GM18505 (cell line): ENCODE data around the gene OLFML3.
A peak's percentile ranks its signal among the peaks of the same experiment; 100 is the strongest.

Experiments used
- ATAC-seq: cut with Tn5 transposase; IDR thresholded peaks from one replicate; pipeline ENCODE4 v1.9.1; 2021; ENCODE audit not compliant: unreplicated experiment
- POLR2A ChIP-seq: IDR thresholded peaks from 4 replicates; pipeline ENCODE4 v1.6.1; 2011; ENCODE audit warnings: borderline replicate concordance; ENCODE audit not compliant: insufficient read depth, insufficient read length; ENCODE audit errors: extremely low read depth

Gene OLFML3, protein sequence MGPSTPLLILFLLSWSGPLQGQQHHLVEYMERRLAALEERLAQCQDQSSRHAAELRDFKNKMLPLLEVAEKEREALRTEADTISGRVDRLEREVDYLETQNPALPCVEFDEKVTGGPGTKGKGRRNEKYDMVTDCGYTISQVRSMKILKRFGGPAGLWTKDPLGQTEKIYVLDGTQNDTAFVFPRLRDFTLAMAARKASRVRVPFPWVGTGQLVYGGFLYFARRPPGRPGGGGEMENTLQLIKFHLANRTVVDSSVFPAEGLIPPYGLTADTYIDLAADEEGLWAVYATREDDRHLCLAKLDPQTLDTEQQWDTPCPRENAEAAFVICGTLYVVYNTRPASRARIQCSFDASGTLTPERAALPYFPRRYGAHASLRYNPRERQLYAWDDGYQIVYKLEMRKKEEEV

DNA sequence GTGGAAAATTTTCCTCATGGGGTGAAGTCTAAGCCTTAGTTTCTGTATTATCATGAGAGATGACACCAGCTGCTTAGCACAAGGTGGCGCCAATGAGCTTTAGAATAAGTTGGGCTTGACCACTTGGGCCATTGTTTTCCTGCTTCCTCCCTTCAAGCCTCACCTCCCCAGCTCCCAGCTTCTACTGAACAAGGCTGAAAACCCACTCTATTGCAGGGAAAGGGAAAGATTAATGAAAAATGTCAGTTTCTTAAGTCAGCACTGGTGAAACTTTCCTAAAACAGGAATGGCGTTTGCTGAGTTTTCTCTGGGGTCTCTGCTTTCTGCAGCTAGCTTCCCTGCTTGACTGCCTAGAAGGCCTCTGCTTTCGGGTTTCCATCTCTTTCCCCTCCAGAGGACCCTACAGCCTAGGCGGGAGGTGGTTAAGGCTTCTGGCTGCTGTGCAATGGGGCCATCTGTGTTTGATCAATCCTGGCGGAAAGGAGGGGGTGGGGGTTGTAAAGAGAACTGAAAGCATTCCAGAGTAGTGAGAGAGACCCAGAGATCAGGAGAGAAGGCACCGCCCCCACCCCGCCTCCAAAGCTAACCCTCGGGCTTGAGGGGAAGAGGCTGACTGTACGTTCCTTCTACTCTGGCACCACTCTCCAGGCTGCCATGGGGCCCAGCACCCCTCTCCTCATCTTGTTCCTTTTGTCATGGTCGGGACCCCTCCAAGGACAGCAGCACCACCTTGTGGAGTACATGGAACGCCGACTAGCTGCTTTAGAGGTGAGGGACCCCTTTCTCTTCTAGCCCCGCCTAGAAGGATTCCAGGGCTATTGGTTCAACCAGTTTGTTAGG, at the start of gene OLFML3:
OLFML3 (plus strand) TSS at position 612 of the 840 bp plus-strand sequence; CDS start at position 655, 43 bp downstream.
- ATAC-seq, result no peak
- TF ChIP-seq POLR2A, result no peak

- TF ChIP-seq POLR2A, result no peak
- ATAC-seq, result peak; percentile 41
Measured at GRCh38 chr1:113929750-113930498, 49.4 kb upstream of the OLFML3 start.

GRCh38 chr1:113930499-113931161, 48.6 kb upstream of the OLFML3 start:
- peak; percentile 18 for ATAC-seq
- TF ChIP-seq POLR2A, result no peak

- ATAC-seq, result no peak
- no peak for TF ChIP-seq POLR2A
Measured at GRCh38 chr1:113931451-113931851, 47.8 kb upstream of the OLFML3 start.

- ATAC-seq, result no peak
- TF ChIP-seq POLR2A, result no peak
Measured at GRCh38 chr1:113934006-113934405, 45.3 kb upstream of the OLFML3 start.

GRCh38 chr1:113934511-113935055, 44.7 kb upstream of the OLFML3 start:
- ATAC-seq, result no peak
- TF ChIP-seq POLR2A, result no peak

GRCh38 chr1:113935176-113935575, 44.1 kb upstream of the OLFML3 start:
- no peak for TF ChIP-seq POLR2A

DNA sequence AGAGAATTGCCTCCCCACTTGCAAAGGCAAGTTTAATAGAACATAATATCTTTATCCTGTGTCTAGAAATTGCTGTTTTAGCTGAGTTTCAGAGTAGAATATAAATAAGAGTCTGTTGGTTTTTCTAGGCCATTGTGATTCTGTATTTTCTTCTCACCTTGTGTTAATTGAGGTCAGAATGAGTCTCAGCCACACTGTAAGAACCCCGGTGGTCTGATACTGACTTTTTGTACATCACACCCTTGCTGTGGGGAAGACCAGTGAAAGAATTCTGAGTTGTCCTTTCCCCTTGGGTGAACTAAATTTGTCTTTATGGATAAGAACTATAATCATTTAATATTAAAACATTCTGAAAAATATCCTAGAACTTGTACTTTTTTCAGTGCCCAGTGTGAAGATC, 43.3 kb upstream of the OLFML3 start:
- ATAC-seq, result no peak
- TF ChIP-seq POLR2A, result no peak

More at GRCh38 chr1:113935176-113935575, 44.1 kb upstream of the OLFML3 start:
- no peak for ATAC-seq

GRCh38 chr1:113937146-113937545, 42.1 kb upstream of the OLFML3 start:
- no peak for TF ChIP-seq POLR2A
- no peak for ATAC-seq

DNA sequence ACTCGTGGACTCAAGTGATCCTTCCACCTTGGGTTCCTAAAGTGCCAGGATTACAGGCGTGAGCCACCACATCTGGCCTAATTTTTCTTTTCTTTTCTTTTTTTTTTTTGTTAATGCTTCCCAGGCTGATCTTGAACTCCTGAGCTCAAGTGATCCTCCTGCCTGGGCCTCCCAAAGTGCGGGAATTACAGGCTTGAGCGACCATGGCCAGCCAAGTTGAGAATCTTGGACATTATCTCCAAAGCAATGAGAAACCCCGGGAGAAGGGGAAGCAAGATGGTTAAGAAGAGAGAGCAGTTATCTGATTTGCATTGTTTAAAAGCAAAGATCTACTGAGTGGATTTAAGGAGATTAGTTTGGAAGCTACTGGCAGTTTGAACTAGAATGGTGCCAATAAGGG, 41.1 kb upstream of the OLFML3 start:
- no peak for ATAC-seq
- TF ChIP-seq POLR2A, result no peak

- TF ChIP-seq POLR2A, result no peak
- ATAC-seq, result no peak
Measured at GRCh38 chr1:113940365-113941244, 38.7 kb upstream of the OLFML3 start.

DNA sequence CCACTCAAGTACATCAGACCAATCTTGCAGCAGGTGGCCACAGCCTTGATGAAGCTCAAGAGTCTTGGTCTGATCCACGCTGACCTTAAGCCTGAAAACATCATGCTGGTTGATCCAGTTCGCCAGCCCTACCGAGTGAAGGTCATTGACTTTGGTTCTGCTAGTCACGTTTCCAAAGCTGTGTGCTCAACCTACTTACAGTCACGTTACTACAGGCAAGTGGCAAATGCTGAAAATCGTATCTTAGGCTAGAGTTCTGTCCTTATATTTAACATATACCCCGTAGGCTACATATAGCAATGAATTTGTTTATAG, 38.1 kb upstream of the OLFML3 start:
- TF ChIP-seq POLR2A, result no peak
- no peak for ATAC-seq
